ENCODE measurements around the gene RASGRP3.
"Not testable (repeated sequence)": the region's sequence is repeated elsewhere in the genome, so short reads cannot be mapped to it uniquely, and the experiment has no call there.

Gene RASGRP3, protein sequence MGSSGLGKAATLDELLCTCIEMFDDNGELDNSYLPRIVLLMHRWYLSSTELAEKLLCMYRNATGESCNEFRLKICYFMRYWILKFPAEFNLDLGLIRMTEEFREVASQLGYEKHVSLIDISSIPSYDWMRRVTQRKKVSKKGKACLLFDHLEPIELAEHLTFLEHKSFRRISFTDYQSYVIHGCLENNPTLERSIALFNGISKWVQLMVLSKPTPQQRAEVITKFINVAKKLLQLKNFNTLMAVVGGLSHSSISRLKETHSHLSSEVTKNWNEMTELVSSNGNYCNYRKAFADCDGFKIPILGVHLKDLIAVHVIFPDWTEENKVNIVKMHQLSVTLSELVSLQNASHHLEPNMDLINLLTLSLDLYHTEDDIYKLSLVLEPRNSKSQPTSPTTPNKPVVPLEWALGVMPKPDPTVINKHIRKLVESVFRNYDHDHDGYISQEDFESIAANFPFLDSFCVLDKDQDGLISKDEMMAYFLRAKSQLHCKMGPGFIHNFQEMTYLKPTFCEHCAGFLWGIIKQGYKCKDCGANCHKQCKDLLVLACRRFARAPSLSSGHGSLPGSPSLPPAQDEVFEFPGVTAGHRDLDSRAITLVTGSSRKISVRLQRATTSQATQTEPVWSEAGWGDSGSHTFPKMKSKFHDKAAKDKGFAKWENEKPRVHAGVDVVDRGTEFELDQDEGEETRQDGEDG

GRCh38 chr2:33476131-33476792 is at the start of gene RASGRP3:
RASGRP3 (plus strand) TSS chr2:33476649; CDS start chr2:33515137, 38,488 bp downstream.
- H3K4me3 ChIP-seq (ENCODE audit: low read depth, low read length): peak within 1 kb of the TSS; percentile 38

GRCh38 chr2:33426666-33427231 is 49.7 kb upstream of the RASGRP3 start:
- no peak overlapping the region for H3K4me3 ChIP-seq (ENCODE audit: low read depth, low read length)

GRCh38 chr2:33430077-33430476 is 46.4 kb upstream of the RASGRP3 start:
- H3K4me3 ChIP-seq (ENCODE audit: low read depth, low read length): no peak overlapping the region

GRCh38 chr2:33430856-33431255 is 45.6 kb upstream of the RASGRP3 start:
- H3K4me3 ChIP-seq (ENCODE audit: low read depth, low read length): no peak overlapping the region

- H3K4me3 ChIP-seq (ENCODE audit: low read depth, low read length): no peak overlapping the region
Observed at GRCh38 chr2:33432871-33433270, 43.6 kb upstream of the RASGRP3 start.

GRCh38 chr2:33433279-33434235 is 42.9 kb upstream of the RASGRP3 start:
- H3K4me3 ChIP-seq (ENCODE audit: low read depth, low read length): no peak overlapping the region

DNA sequence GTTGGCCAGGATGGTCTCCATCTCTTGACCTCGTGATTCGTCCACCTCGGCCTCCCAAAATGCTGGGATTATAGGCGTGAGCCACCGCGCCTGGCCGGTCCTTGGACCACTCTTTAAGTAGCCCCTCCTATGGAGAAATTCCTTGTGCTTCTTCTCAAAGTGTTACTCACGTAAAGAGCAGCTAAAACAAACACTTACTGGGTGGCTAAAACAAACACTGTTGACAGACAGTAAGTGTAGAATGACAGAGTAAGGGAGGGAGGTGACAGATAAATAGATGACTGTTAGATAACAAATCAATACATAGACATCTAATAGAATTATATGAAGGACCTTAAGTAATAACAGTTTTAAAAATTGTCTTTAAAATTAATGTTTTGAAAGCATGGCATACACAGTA is 40.9 kb upstream of the RASGRP3 start:
- H3K4me3 ChIP-seq (ENCODE audit: low read depth, low read length): no peak overlapping the region

GRCh38 chr2:33436083-33436482 is 40.4 kb upstream of the RASGRP3 start:
- no peak overlapping the region for H3K4me3 ChIP-seq (ENCODE audit: low read depth, low read length)

GRCh38 chr2:33437297-33437696 is 39.2 kb upstream of the RASGRP3 start:
- no peak overlapping the region for H3K4me3 ChIP-seq (ENCODE audit: low read depth, low read length)

DNA sequence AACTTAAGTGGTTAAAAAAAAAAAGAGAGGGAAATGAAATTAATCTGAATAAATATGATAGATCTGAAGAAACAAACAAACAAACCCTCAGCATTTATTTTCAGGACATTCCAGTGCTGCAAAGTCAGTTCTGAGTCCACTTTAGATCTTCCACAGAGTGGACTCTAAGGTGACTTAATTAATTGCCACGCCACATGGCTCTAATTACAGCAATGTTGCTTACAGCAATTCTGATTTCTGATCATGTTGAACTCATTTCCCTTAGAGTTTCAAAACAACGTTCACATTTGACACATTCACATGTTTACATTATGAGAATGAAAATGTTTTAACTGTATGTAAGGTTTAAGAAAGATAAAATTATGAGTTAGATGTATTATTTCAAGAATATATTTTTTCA is 38.6 kb upstream of the RASGRP3 start:
- H3K4me3 ChIP-seq (ENCODE audit: low read depth, low read length): no peak overlapping the region

DNA sequence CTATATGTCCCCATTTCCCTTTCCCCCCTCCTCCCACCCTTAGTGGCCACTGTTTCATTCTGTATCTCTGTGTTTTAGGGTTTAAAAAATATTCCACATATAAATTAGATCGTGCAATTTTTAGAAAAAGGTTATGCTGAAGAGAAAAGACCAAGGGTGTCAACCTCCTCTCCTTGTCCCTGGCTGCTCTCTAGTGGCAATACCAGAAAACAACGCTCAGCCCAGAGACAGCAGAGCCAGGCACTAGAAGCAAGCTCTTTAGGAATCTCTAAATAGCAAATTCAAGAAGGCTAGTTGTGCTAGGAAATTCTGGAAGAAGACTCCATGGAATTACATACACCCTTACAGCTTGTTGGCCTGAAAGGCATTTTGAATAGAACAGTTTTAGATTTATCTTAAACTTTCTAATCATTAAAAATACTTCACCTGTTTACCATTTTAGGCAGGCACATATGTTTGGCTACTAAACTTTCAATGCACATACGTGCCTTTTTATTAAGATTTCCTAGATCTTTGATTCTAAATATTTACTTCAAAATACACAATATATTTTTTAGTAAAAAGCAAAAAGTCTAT is 35.1 kb upstream of the RASGRP3 start:
- H3K4me3 ChIP-seq (ENCODE audit: low read depth, low read length): no peak overlapping the region

DNA sequence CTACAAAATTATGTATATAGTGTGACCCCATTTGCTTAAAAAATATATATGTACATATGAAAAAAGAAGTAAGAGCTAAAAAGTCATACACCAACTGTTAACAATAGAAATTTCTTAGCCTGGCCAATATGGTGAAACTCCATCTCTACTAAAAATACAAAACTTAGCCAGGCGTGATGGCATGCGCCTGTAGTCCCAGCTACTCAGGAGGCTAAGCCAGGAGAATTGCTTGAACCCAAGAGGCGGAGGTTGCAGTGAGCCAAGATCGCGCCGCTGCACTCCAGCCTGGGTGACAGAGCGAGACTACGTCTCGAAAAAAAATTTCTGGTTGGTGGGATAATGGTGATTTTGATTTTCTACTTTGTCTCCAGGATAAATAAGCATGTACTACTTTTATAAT is 34.4 kb upstream of the RASGRP3 start:
- H3K4me3 ChIP-seq (ENCODE audit: low read depth, low read length): not testable (repeated sequence)

GRCh38 chr2:33442528-33443079 is 33.8 kb upstream of the RASGRP3 start:
- H3K4me3 ChIP-seq (ENCODE audit: low read depth, low read length): no peak overlapping the region

DNA sequence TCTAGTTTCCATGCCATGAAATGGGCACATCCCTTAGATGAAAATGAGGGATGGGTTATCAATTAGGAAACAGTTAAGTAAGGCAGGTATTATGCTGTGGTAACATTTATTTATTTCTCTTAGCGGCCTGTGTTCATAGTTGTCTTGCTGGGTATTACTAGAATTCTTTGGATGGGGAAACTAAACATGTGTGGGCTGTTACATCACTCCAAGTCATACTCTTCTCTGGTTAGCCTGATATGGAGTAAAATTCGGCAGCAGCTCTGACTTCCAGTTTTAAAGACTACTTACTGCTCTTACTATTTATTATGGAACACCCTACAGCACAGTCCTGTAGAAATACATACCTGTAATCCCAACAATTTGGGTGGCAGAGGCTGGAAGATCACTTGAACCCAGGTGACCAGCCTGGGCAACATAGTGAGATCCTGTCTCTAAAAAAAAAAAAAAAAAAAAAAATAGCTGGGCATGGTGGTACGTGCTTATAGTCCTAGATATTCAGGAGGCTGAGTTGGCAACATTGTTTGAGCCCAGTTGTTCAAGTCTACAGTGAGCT is 33.1 kb upstream of the RASGRP3 start:
- no peak overlapping the region for H3K4me3 ChIP-seq (ENCODE audit: low read depth, low read length)

- no peak overlapping the region for H3K4me3 ChIP-seq (ENCODE audit: low read depth, low read length)
Observed at GRCh38 chr2:33444967-33445366, 31.5 kb upstream of the RASGRP3 start.

DNA sequence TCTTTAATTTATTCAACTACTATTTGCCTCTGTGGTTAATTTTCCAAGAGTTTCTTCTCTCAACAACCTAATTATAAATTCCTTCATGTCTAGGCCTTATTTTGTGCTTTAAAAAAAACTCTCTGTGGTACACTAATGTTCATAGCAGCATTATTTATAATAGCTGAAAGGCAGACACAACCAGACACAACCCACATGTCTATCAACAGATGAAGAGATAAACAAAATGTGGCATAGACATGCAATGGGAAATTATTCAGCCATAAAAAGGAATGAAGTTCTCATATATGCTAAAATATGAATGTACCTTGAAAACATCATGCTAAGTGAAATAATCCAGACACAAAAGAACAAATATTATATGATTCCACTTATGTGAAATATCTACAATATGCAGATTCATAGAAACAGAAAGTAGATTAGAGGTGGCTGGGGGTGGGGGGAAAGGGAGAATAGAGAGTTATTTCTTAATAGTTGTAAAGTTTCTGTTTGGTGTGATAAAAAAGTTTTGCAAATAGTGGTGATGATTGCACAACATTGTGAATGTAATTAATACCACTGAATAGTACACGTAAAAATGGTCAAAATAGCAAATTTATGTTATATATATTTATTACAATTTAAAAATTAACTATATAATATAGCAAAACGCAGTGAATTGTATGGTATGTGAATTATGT is 28.1 kb upstream of the RASGRP3 start:
- no peak overlapping the region for H3K4me3 ChIP-seq (ENCODE audit: low read depth, low read length)

DNA sequence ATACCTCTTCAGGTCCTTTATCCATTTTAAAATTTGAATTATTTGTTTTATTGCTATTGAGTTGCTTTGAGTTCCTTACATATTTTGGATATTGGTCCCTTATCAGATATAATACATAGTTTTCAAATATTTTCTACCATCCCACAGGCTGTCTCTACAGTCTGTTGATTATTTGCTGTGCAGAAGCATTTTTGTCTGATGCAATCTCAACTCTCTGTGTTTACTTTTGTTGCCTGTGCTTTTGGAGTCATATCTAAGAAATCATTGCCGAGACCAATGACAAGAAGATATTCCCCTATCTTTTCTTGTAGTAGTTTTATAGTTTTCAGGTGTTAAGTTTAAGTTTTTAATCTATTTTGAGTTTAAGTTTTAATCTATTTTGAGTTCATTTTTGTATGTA is 25.2 kb upstream of the RASGRP3 start:
- H3K4me3 ChIP-seq (ENCODE audit: low read depth, low read length): no peak overlapping the region

DNA sequence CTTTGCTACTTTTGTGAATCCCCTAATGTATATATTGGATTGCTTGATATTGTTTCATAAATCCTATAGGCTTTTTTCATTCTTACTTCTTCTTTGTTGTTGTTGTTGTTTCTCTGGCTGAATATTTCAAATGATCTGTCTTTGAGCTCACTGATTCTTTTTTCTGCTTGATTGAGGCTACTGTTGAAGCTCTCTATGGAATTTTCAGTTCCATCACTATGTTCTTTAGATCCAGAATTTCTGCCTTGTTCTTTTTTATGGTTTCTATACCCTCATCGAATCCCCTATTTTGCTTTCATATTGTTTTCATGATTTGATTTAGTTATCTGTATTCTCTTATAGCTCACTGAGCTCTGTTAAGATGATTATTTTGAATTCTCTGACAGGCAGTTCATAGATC is 24.6 kb upstream of the RASGRP3 start:
- H3K4me3 ChIP-seq (ENCODE audit: low read depth, low read length): no peak overlapping the region

DNA sequence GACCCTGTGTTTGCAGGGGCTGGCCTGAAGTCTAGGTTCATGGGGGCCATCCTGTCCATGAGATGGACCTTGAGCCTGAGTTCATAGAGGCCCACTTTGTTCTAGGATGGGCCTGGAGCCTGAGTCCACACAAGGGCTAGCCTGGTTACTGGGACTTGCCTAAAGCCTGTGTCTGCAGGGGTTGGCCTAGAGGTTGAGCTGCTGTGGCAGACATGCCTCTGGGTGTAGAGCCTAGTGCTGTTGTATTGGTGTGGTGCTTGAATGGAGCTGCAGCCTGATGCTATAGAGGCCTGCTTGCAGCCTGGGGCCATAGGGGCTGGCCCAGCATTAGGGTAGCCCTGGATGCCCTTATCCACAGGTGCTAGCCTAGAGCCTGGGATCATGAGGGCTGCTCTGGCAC is 23.9 kb upstream of the RASGRP3 start:
- H3K4me3 ChIP-seq (ENCODE audit: low read depth, low read length): no peak overlapping the region

Data from iPS-11a (cell line).